Duodenal mucosa (tissue), 2 donors: ENCODE data around the gene STT3B.

Experiments
- H3K27ac ChIP-seq: one replicate; pipeline ENCODE4 v1.7.0; 2013; ENCODE audit warnings: low read depth, low read length
- H3K27me3 ChIP-seq, 2 donors: one replicate each; pipeline ENCODE4 v1.7.0; 2013; ENCODE audit warnings: low read length in 2 of 2, control low read depth in 1 of 2; ENCODE audit not compliant: insufficient read depth in 2 of 2, control insufficient read depth in 1 of 2
- H3K36me3 ChIP-seq, 2 donors: one replicate each; pipeline ENCODE4 v1.7.0; 2013; ENCODE audit warnings: low read length in 2 of 2, control low read depth in 1 of 2; ENCODE audit not compliant: insufficient read depth in 2 of 2, control insufficient read depth in 1 of 2
- H3K4me1 ChIP-seq, 2 donors: one replicate each; pipeline ENCODE4 v1.7.0; 2013; ENCODE audit warnings: low read length in 2 of 2, control low read depth in 1 of 2; ENCODE audit not compliant: insufficient read depth in 2 of 2, control insufficient read depth in 1 of 2
- H3K4me3 ChIP-seq, 2 donors: one replicate each; pipeline ENCODE4 v1.7.0; 2013; ENCODE audit warnings: low read length in 2 of 2, low read depth in 1 of 2
- H3K9ac ChIP-seq, 2 donors: one replicate each; pipeline ENCODE4 v1.7.0; 2013; ENCODE audit warnings: low read length in 2 of 2, low read depth in 1 of 2
- H3K9me3 ChIP-seq, 2 donors: one replicate each; pipeline ENCODE4 v1.7.0; 2013; ENCODE audit warnings: low read length in 2 of 2, control low read depth in 1 of 2; ENCODE audit not compliant: control insufficient read depth in 1 of 2

The STT3B gene

GRCh38 chr3:31565288-31565687 is 32.6 kb downstream of the STT3B start:
- Histone ChIP-seq H3K27ac (no peak overlapping the region), H3K9ac (no peak overlapping the region), H3K36me3 (no peaks in the 10 kb centered on the region), H3K4me3 (no peak overlapping the region), H3K4me1 (peaks cover 9 to 30% of the 10 kb centered on the region in 2 donors), H3K9me3 (peaks cover 0 to 2% of the 10 kb centered on the region in 2 donors), H3K27me3 (no peaks in the 10 kb centered on the region)

- Histone ChIP-seq H3K27ac (no peak overlapping the region), H3K4me1 (peaks cover 7 to 28% of the 10 kb centered on the region in 2 donors), H3K9me3 (no peaks in the 10 kb centered on the region), H3K4me3 (no peak overlapping the region), H3K27me3 (no peaks in the 10 kb centered on the region), H3K9ac (no peak overlapping the region), H3K36me3 (no peaks in the 10 kb centered on the region)
Observed at GRCh38 chr3:31567036-31567435, 34.3 kb downstream of the STT3B start.

GRCh38 chr3:31568649-31569048 is 35.9 kb downstream of the STT3B start:
- Histone ChIP-seq H3K9ac (no peak overlapping the region), H3K36me3 (no peaks in the 10 kb centered on the region), H3K4me3 (no peak overlapping the region), H3K27me3 (no peaks in the 10 kb centered on the region), H3K27ac (no peak overlapping the region), H3K9me3 (no peaks in the 10 kb centered on the region), H3K4me1 (peaks cover 5 to 25% of the 10 kb centered on the region in 2 donors)

- no peaks in the 10 kb centered on the region for H3K9me3 ChIP-seq
- H3K4me1 ChIP-seq = peaks cover 5 to 22% of the 10 kb centered on the region in 2 donors
- no peak overlapping the region for H3K27ac ChIP-seq
- no peaks in the 10 kb centered on the region for H3K36me3 ChIP-seq
- H3K9ac ChIP-seq = no peak overlapping the region
- no peaks in the 10 kb centered on the region for H3K27me3 ChIP-seq
- H3K4me3 ChIP-seq = no peak overlapping the region
Observed at GRCh38 chr3:31571325-31571724, 38.6 kb downstream of the STT3B start.

GRCh38 chr3:31572236-31573004 is 39.7 kb downstream of the STT3B start:
- Histone ChIP-seq H3K36me3 (peaks cover 0 to under 1% of the 10 kb centered on the region in 2 donors), H3K4me3 (no peak overlapping the region), H3K9ac (no peak overlapping the region), H3K4me1 (peaks cover 5 to 16% of the 10 kb centered on the region in 2 donors), H3K27me3 (no peaks in the 10 kb centered on the region), H3K9me3 (no peaks in the 10 kb centered on the region), H3K27ac (no peak overlapping the region)

GRCh38 chr3:31573036-31573779 is 40.5 kb downstream of the STT3B start:
- Histone ChIP-seq H3K27ac (no peak overlapping the region), H3K9me3 (no peaks in the 10 kb centered on the region), H3K27me3 (no peaks in the 10 kb centered on the region), H3K9ac (no peak overlapping the region), H3K4me1 (peaks cover 13 to 16% of the 10 kb centered on the region in 2 donors), H3K4me3 (no peak overlapping the region), H3K36me3 (peaks cover 2 to 3% of the 10 kb centered on the region in 2 donors)

GRCh38 chr3:31575448-31575847 is 42.7 kb downstream of the STT3B start:
- H3K36me3 ChIP-seq = peaks cover 2 to 3% of the 10 kb centered on the region in 2 donors
- peaks cover 13 to 24% of the 10 kb centered on the region in 2 donors for H3K4me1 ChIP-seq
- H3K27me3 ChIP-seq = no peaks in the 10 kb centered on the region
- no peaks in the 10 kb centered on the region for H3K9me3 ChIP-seq
- no peak overlapping the region for H3K9ac ChIP-seq
- no peak overlapping the region for H3K27ac ChIP-seq
- no peak overlapping the region for H3K4me3 ChIP-seq

- no peaks in the 10 kb centered on the region for H3K9me3 ChIP-seq
- peaks cover 13 to 24% of the 10 kb centered on the region in 2 donors for H3K4me1 ChIP-seq
- H3K27ac ChIP-seq = no peak overlapping the region
- H3K9ac ChIP-seq = no peak overlapping the region
- H3K36me3 ChIP-seq = peaks cover 2 to 3% of the 10 kb centered on the region in 2 donors
- H3K27me3 ChIP-seq = no peaks in the 10 kb centered on the region
- H3K4me3 ChIP-seq = no peak overlapping the region
Observed at GRCh38 chr3:31576521-31576920, 43.8 kb downstream of the STT3B start.

- Histone ChIP-seq H3K9me3 (no peaks in the 10 kb centered on the region), H3K4me3 (no peak overlapping the region), H3K4me1 (peaks cover 13 to 24% of the 10 kb centered on the region in 2 donors), H3K27me3 (no peaks in the 10 kb centered on the region), H3K27ac (no peak overlapping the region), H3K9ac (no peak overlapping the region), H3K36me3 (peaks cover 2 to 3% of the 10 kb centered on the region in 2 donors)
Observed at GRCh38 chr3:31577232-31577631, 44.5 kb downstream of the STT3B start.

GRCh38 chr3:31579828-31580227 is 47.1 kb downstream of the STT3B start:
- H3K27ac ChIP-seq = no peak overlapping the region
- no peak overlapping the region for H3K9ac ChIP-seq
- peaks cover 3 to 5% of the 10 kb centered on the region in 2 donors for H3K36me3 ChIP-seq
- H3K4me3 ChIP-seq = peak overlapping the region in 1 of 2 donors; percentile 1
- peaks cover 0 to 6% of the 10 kb centered on the region in 2 donors for H3K9me3 ChIP-seq
- H3K4me1 ChIP-seq = peaks cover 8 to 16% of the 10 kb centered on the region in 2 donors
- H3K27me3 ChIP-seq = no peaks in the 10 kb centered on the region
